ENCODE results near the gene RTN4. TPM values are rescaled to one million over a fixed set of nuclear protein-coding genes. Genes with fewer than 3 reads are reported as not detected.

RTN4 gene
- total and polyA plus RNA-seq, 2 experiments from 2014 or later, result 284 to 455 TPM

- H3K9me3 ChIP-seq (ENCODE audit: low read depth), result no peaks in the 10 kb centered on the region
- H3K9me2 ChIP-seq (replicated peaks; ENCODE audit: insufficient read depth), result no peaks in the 10 kb centered on the region
- H4K20me1 ChIP-seq (ENCODE audit: insufficient read depth, poor library complexity, severe bottlenecking), result no peaks in the 10 kb centered on the region
- H3K4me3 ChIP-seq, result no peak overlapping the region
- H3K4me2 ChIP-seq, result no peak overlapping the region
- TF ChIP-seq EZH2 (IDR thresholded peaks at IDR 0.05; ENCODE audit: borderline replicate concordance), result no peak
- TF ChIP-seq EZH2phosphoT487 (IDR thresholded peaks at IDR 0.05; ENCODE audit: low read depth, severe bottlenecking, unreplicated experiment), result no peak
- TF ChIP-seq CTCF (IDR thresholded peaks at IDR 0.05; ENCODE audit: poor library complexity), result no peak
- DNase-seq (ENCODE audit: low spot score), result no peak
- no peaks in the 10 kb centered on the region for H3K27me3 ChIP-seq
- H3K27ac ChIP-seq, result no peak overlapping the region
- H2AFZ ChIP-seq, result no peak overlapping the region
- H3K36me3 ChIP-seq (replicated peaks; ENCODE audit: insufficient read depth, low read depth), result no peaks in the 10 kb centered on the region
- no peaks in the 10 kb centered on the region for H3K79me2 ChIP-seq
- WGBS (ENCODE audit: low lambda C conversion rate, missing lambda C conversion rate), result 86% methylated on average over 5 of the region's 5 CpGs
- no peaks in the 10 kb centered on the region for H3K4me1 ChIP-seq (ENCODE audit: insufficient read depth)
Measured at GRCh38 chr2:54942373-54942772, 107.9 kb downstream of the RTN4 start.

GRCh38 chr2:54941248-54941984 lies 108.8 kb downstream of the RTN4 start:
- no peaks in the 10 kb centered on the region for H3K79me2 ChIP-seq
- H4K20me1 ChIP-seq (ENCODE audit: insufficient read depth, poor library complexity, severe bottlenecking), result no peaks in the 10 kb centered on the region
- H3K27ac ChIP-seq, result no peak overlapping the region
- no peaks in the 10 kb centered on the region for H3K9me2 ChIP-seq (replicated peaks; ENCODE audit: insufficient read depth)
- H3K4me2 ChIP-seq, result no peak overlapping the region
- no peak overlapping the region for H3K4me3 ChIP-seq
- no peak overlapping the region for H2AFZ ChIP-seq
- no peak for DNase-seq (ENCODE audit: low spot score)
- no peaks in the 10 kb centered on the region for H3K27me3 ChIP-seq
- no peak for TF ChIP-seq EZH2 (IDR thresholded peaks at IDR 0.05; ENCODE audit: borderline replicate concordance)
- no peak for TF ChIP-seq CTCF (IDR thresholded peaks at IDR 0.05; ENCODE audit: poor library complexity)
- TF ChIP-seq EZH2phosphoT487 (IDR thresholded peaks at IDR 0.05; ENCODE audit: low read depth, severe bottlenecking, unreplicated experiment), result no peak
- no peaks in the 10 kb centered on the region for H3K36me3 ChIP-seq (replicated peaks; ENCODE audit: insufficient read depth, low read depth)
- H3K4me1 ChIP-seq (ENCODE audit: insufficient read depth), result no peaks in the 10 kb centered on the region
- 92% methylated on average over 15 of the region's 15 CpGs for WGBS (ENCODE audit: low lambda C conversion rate, missing lambda C conversion rate)
- H3K9me3 ChIP-seq (ENCODE audit: low read depth), result no peaks in the 10 kb centered on the region

- no peak overlapping the region for H2AFZ ChIP-seq
- H4K20me1 ChIP-seq (ENCODE audit: insufficient read depth, poor library complexity, severe bottlenecking), result no peaks in the 10 kb centered on the region
- WGBS (ENCODE audit: low lambda C conversion rate, missing lambda C conversion rate), result 45% methylated on average over 3 of the region's 3 CpGs
- no peaks in the 10 kb centered on the region for H3K27me3 ChIP-seq
- H3K4me3 ChIP-seq, result no peak overlapping the region
- H3K4me2 ChIP-seq, result no peak overlapping the region
- no peaks in the 10 kb centered on the region for H3K36me3 ChIP-seq (replicated peaks; ENCODE audit: insufficient read depth, low read depth)
- H3K4me1 ChIP-seq (ENCODE audit: insufficient read depth), result no peaks in the 10 kb centered on the region
- H3K27ac ChIP-seq, result no peak overlapping the region
- no peak for DNase-seq (ENCODE audit: low spot score)
- no peaks in the 10 kb centered on the region for H3K9me3 ChIP-seq (ENCODE audit: low read depth)
- no peaks in the 10 kb centered on the region for H3K9me2 ChIP-seq (replicated peaks; ENCODE audit: insufficient read depth)
- no peaks in the 10 kb centered on the region for H3K79me2 ChIP-seq
- TF ChIP-seq EZH2phosphoT487 (IDR thresholded peaks at IDR 0.05; ENCODE audit: low read depth, severe bottlenecking, unreplicated experiment) (no peak), CTCF (IDR thresholded peaks at IDR 0.05; ENCODE audit: poor library complexity) (no peak), EZH2 (IDR thresholded peaks at IDR 0.05; ENCODE audit: borderline replicate concordance) (no peak)
Measured at GRCh38 chr2:54940723-54941122, 109.5 kb downstream of the RTN4 start.
